SK-N-SH (cell line): ENCODE results near the gene FGFRL1. TPM values are rescaled to one million over a fixed set of nuclear protein-coding genes. Genes with fewer than 3 reads are reported as not detected.

Experiments
- CTCF ChIA-PET: fragments of 300-600, 350-600 bp; formaldehyde crosslinking; extraction: SDS; loops from one replicate; lab custom pipeline; 2021; lab: Yijun Ruan, JAX
- POLR2A ChIA-PET: fragments of 350-600 bp; sonication (Branson Sonifier 250); formaldehyde crosslinking; extraction: SDS; loops from one replicate; lab custom pipeline; 2020; ENCODE audit warnings: antibody characterized with exemption, inconsistent platforms; lab: Yijun Ruan, JAX
- DNase-seq: peaks from one replicate; pipeline ENCODE4 v3.0.0; 2012
- H2AFZ ChIP-seq: fragments of 200-600 bp; sonication (generic); 2 replicates; pipeline ENCODE4 v1.8.1; 2016; ENCODE audit warnings: antibody characterized with exemption, mild to moderate bottlenecking, low read depth
- H3F3A ChIP-seq: fragments of 200-600 bp; sonication (generic); replicated peaks from 2 replicates; pipeline ENCODE3; 2016; ENCODE audit warnings: antibody characterized with exemption, mild to moderate bottlenecking; ENCODE audit not compliant: insufficient read depth
- H3K27ac ChIP-seq, 2 experiments: fragments of 200-500 bp in 1 of 2; fragments of 200-600 bp in 1 of 2; sonication (Bioruptor generic) in 1 of 2; sonication (generic), shearing (Covaris generic) in 1 of 2; 2 replicates each; pipeline versions ENCODE4 v1.5.1 to v1.6.1; 2014 to 2016; ENCODE audit warnings: low read depth in 2 of 2, inconsistent platforms in 1 of 2, low read length in 1 of 2, mild to moderate bottlenecking in 1 of 2, mixed read lengths in 1 of 2
- H3K27me3 ChIP-seq: fragments of 200-600 bp; sonication (generic), shearing (Covaris generic); 2 replicates; pipeline ENCODE4 v1.6.1; 2016; ENCODE audit warnings: mixed run types; ENCODE audit not compliant: insufficient read depth
- H3K36me3 ChIP-seq, 2 experiments: fragments of 200-500 bp in 1 of 2; fragments of 200-600 bp in 1 of 2; sonication (Bioruptor generic) in 1 of 2; sonication (generic) in 1 of 2; replicated peaks in 1 of 2; 2 replicates each; pipeline versions ENCODE3 to v1.5.1; 2014 to 2016; ENCODE audit warnings: low read length in 1 of 2, mild to moderate bottlenecking in 1 of 2; ENCODE audit not compliant: insufficient read depth in 2 of 2, control insufficient read depth in 1 of 2
- H3K4me1 ChIP-seq, 2 experiments: fragments of 200-500 bp in 1 of 2; fragments of 200-600 bp in 1 of 2; sonication (Bioruptor generic) in 1 of 2; sonication (generic), shearing (Covaris generic) in 1 of 2; 2 replicates each; pipeline versions ENCODE4 v1.5.1 to v1.6.1; 2014 to 2016; ENCODE audit warnings: low read depth in 1 of 2, low read length in 1 of 2, mixed run types in 1 of 2; ENCODE audit not compliant: insufficient read depth in 2 of 2, control insufficient read depth in 1 of 2
- H3K4me2 ChIP-seq: fragments of 200-600 bp; sonication (generic), shearing (Covaris generic); 2 replicates; pipeline ENCODE4 v1.6.1; 2017; ENCODE audit warnings: mixed run types
- H3K4me3 ChIP-seq, 2 experiments: fragments of 200-500 bp in 1 of 2; fragments of 200-600 bp in 1 of 2; sonication (Bioruptor generic) in 1 of 2; sonication (generic), shearing (Covaris generic) in 1 of 2; 2 replicates each; pipeline versions ENCODE4 v1.5.1 to v1.8.1; 2014 to 2016; ENCODE audit warnings: low read depth in 2 of 2, inconsistent platforms in 1 of 2, low read length in 1 of 2, mild to moderate bottlenecking in 1 of 2, mixed read lengths in 1 of 2, moderate library complexity in 1 of 2
- H3K79me2 ChIP-seq: fragments of 200-600 bp; sonication (generic); 2 replicates; pipeline ENCODE4 v1.8.1; 2017; ENCODE audit warnings: mild to moderate bottlenecking; ENCODE audit not compliant: insufficient read depth
- H3K9ac ChIP-seq: fragments of 200-600 bp; sonication (generic); 2 replicates; pipeline ENCODE4 v1.6.1; 2017; ENCODE audit warnings: mixed run types
- H3K9me2 ChIP-seq: fragments of 200-600 bp; sonication (generic); 2 replicates; pipeline ENCODE4 v1.6.1; 2017; ENCODE audit warnings: mixed run types
- H3K9me3 ChIP-seq: fragments of 200-600 bp; sonication (generic); 2 replicates; pipeline ENCODE4 v1.6.1; 2017; ENCODE audit warnings: mixed run types, mild to moderate bottlenecking, moderate library complexity
- H4K20me1 ChIP-seq: fragments of 200-600 bp; sonication (generic); 2 replicates; pipeline ENCODE4 v1.6.1; 2017; ENCODE audit warnings: mild to moderate bottlenecking, mixed run types; ENCODE audit not compliant: insufficient read depth
- CHD2 ChIP-seq: fragments of 150-350 bp; IDR thresholded peaks from 2 replicates; pipeline ENCODE4 v1.6.1; 2018; ENCODE audit warnings: low read length; ENCODE audit not compliant: partially characterized antibody
- ELF1 ChIP-seq: IDR thresholded peaks from 2 replicates; pipeline ENCODE4 v1.4.0; 2012
- FOXJ3 ChIP-seq: sonication (generic); formaldehyde crosslinking; IDR thresholded peaks from 2 replicates; pipeline ENCODE4 v1.5.1; 2020; ENCODE audit warnings: mild to moderate bottlenecking, missing genetic modification reagents
- FOXM1 ChIP-seq: IDR thresholded peaks from 2 replicates; pipeline ENCODE4 v1.4.0; 2012; ENCODE audit warnings: low read depth, mild to moderate bottlenecking
- GABPA ChIP-seq: IDR thresholded peaks from 2 replicates; pipeline ENCODE4 v1.4.0; 2012; ENCODE audit warnings: low read depth, mild to moderate bottlenecking
- GATA2 ChIP-seq: sonication (generic); formaldehyde crosslinking; IDR thresholded peaks from 2 replicates; pipeline ENCODE4 v1.5.0; 2020; ENCODE audit warnings: mild to moderate bottlenecking, missing genetic modification reagents
- MAX ChIP-seq: IDR thresholded peaks from 2 replicates; pipeline ENCODE4 v1.4.0; 2012; ENCODE audit warnings: low read depth
- MEF2A ChIP-seq: IDR thresholded peaks from 2 replicates; pipeline ENCODE4 v1.4.0; 2012; ENCODE audit warnings: low read depth, borderline replicate concordance
- NRF1 ChIP-seq: IDR thresholded peaks from 2 replicates; pipeline ENCODE4 v1.6.1; 2012; ENCODE audit warnings: low read depth, mild to moderate bottlenecking, low read length
- PBX3 ChIP-seq: IDR thresholded peaks from 2 replicates; pipeline ENCODE4; 2012
- POLR2AphosphoS5 ChIP-seq: IDR thresholded peaks from 2 replicates; pipeline ENCODE4 v1.6.1; 2012; ENCODE audit warnings: low read depth, low read length
- RAD21 ChIP-seq: IDR thresholded peaks from 2 replicates; pipeline ENCODE4 v1.6.1; 2012; ENCODE audit warnings: mild to moderate bottlenecking, low read length
- RCOR1 ChIP-seq: fragments of 150-350 bp; IDR thresholded peaks from 2 replicates; pipeline ENCODE4 v1.6.1; 2017; ENCODE audit warnings: antibody characterized with exemption, low read length
- RFX5 ChIP-seq: IDR thresholded peaks from 2 replicates; pipeline ENCODE4 v1.6.1; 2012; ENCODE audit warnings: mild to moderate bottlenecking, improper control_type of control experiment, low read length
- SIN3A ChIP-seq: IDR thresholded peaks from 2 replicates; pipeline ENCODE4 v1.6.1; 2012; ENCODE audit warnings: low read depth, mild to moderate bottlenecking, low read length, moderate library complexity, borderline replicate concordance
- TAF1 ChIP-seq: IDR thresholded peaks from 2 replicates; pipeline ENCODE4 v1.6.1; 2012; ENCODE audit warnings: low read depth, mild to moderate bottlenecking, low read length, moderate library complexity, borderline replicate concordance
- TCF12 ChIP-seq: IDR thresholded peaks from 2 replicates; pipeline ENCODE4 v1.4.0; 2012
- USF1 ChIP-seq: IDR thresholded peaks from 2 replicates; pipeline ENCODE4 v1.4.0; 2012; ENCODE audit warnings: low read depth, borderline replicate concordance
- YY1 ChIP-seq: IDR thresholded peaks from 2 replicates; pipeline ENCODE4 v1.4.0; 2012; ENCODE audit warnings: low read depth, mild to moderate bottlenecking
- WGBS: methylation state at CpG from one replicate; pipeline ENCODE4 v1.1.6; 2017; ENCODE audit warnings: low lambda C conversion rate; 5-methylcytosine and 5-hydroxymethylcytosine counted together
- polyA plus RNA-seq, 3 experiments: library from polyadenylated mRNA; depleted of rRNA; stranded (reverse); fragments of >200 nt; gene quantifications; 2 replicates each; pipeline ENCODE4 v1.2.3, GENCODE V29; 2012

Gene FGFRL1
- polyA plus RNA-seq, 1 of the 3 experiments (the other 2 are of a cell fraction): 22.5 TPM

- no peak overlapping the region for H3K4me2 ChIP-seq
- no peaks in the 10 kb centered on the region for H3K79me2 ChIP-seq
- H3K9ac ChIP-seq: no peak overlapping the region
- H3K36me3 ChIP-seq: no peaks in the 10 kb centered on the region
- CTCF ChIA-PET: no interaction called here
- H3K27ac ChIP-seq: no peak overlapping the region
- no peaks in the 10 kb centered on the region for H3K9me2 ChIP-seq
- DNase-seq: no peak
- H3F3A ChIP-seq: peaks cover 4% of the 10 kb centered on the region
- no peak for TF ChIP-seq POLR2AphosphoS5
- no peak for TF ChIP-seq TCF12
- TF ChIP-seq TAF1: no peak
- TF ChIP-seq PBX3: no peak
- no peak for TF ChIP-seq RFX5
- TF ChIP-seq GABPA: no peak
- no peak for TF ChIP-seq MEF2A
- no peak for TF ChIP-seq GATA2 (CRISPR knock-in tag)
- no peak for TF ChIP-seq YY1
- TF ChIP-seq FOXJ3 (CRISPR knock-in tag): no peak
- TF ChIP-seq FOXM1: no peak
- no peak for TF ChIP-seq RAD21
- no peak for TF ChIP-seq SIN3A
- TF ChIP-seq ELF1: no peak
- TF ChIP-seq USF1: no peak
- TF ChIP-seq NRF1: no peak
- no peak for TF ChIP-seq RCOR1
- no peak for TF ChIP-seq MAX
- H3K27me3 ChIP-seq: peaks cover 8% of the 10 kb centered on the region; the same call in 1 of the 2 replicates
- no peaks in the 10 kb centered on the region for H3K4me1 ChIP-seq
- 86% methylated on average over 1 of the region's 8 CpGs for WGBS
- no peaks in the 10 kb centered on the region for H4K20me1 ChIP-seq
- no peaks in the 10 kb centered on the region for H3K9me3 ChIP-seq
- POLR2A ChIA-PET: no interaction called here
- no peak overlapping the region for H3K4me3 ChIP-seq
- H2AFZ ChIP-seq: no peak overlapping the region
Observed at GRCh38 chr4:1031346-1031745, 19.9 kb downstream of the FGFRL1 start.

- Histone ChIP-seq H3K9me3 (no peaks in the 10 kb centered on the region), H3K27ac (no peak overlapping the region), H4K20me1 (no peaks in the 10 kb centered on the region), H3K9me2 (no peaks in the 10 kb centered on the region)
- POLR2A ChIA-PET: no interaction called here
- TF ChIP-seq POLR2AphosphoS5: no peak
- no peak for TF ChIP-seq RFX5
- peak; percentile 8; the same call in 1 of the 2 replicates for TF ChIP-seq RAD21
- no peak for TF ChIP-seq CHD2
- TF ChIP-seq, all 33 proteins: peak for 1
- H3K36me3 ChIP-seq: no peaks in the 10 kb centered on the region
- CTCF ChIA-PET: interaction anchor here (0.6 to 1.8 kb wide), 4 partner anchors 9 to 597 kb away, joined by 3 to 4 read pairs (median 3); no protein-coding TSS in a partner anchor
- no peaks in the 10 kb centered on the region for H3F3A ChIP-seq
- no peaks in the 10 kb centered on the region for H3K79me2 ChIP-seq
- 11% methylated on average over 18 of the region's 37 CpGs for WGBS
- no peaks in the 10 kb centered on the region for H3K4me1 ChIP-seq
- H3K4me2 ChIP-seq: no peak overlapping the region
- no peak overlapping the region for H3K4me3 ChIP-seq
- peaks cover 8% of the 10 kb centered on the region; the same call in 1 of the 2 replicates for H3K27me3 ChIP-seq
- DNase-seq: peak; percentile 73
- no peak overlapping the region for H2AFZ ChIP-seq
- no peak overlapping the region for H3K9ac ChIP-seq
Observed at GRCh38 chr4:1031956-1032795, 20.8 kb downstream of the FGFRL1 start.
